Urothelium cell line (cell line): ENCODE measurements around the gene GPN1.
"Not testable (repeated sequence)": the region's sequence is repeated elsewhere in the genome, so short reads cannot be mapped to it uniquely, and the experiment has no call there.

Experiments used
- DNase-seq: peaks from one replicate; pipeline ENCODE4 v3.0.0; 2011; ENCODE audit warnings: low spot score, mixed read lengths
- FAIRE-seq: peaks from 2 replicates; lab custom pipeline; 2011; peaks lifted over from hg19 to GRCh38; lab: Jason Lieb, UNC

Gene GPN1

DNA sequence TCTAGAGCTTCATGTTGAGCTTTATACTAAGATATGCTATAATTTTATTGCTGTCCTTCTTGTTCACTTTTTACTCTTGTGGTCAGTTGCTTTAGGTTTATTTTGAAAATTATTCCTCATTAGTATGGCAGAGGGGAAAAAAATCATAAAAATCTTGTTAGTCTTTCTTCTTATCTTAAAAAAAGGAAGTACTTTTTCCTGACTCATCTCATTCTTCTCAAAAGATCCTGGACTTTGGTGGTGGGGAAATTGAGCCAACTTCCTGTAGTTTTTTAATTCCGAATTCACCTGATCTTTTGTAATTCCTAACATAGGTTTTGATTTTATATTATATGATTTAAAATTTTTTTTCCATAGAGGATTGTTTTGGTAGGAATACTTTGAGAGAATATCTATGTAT lies 38.6 kb downstream of the GPN1 start:
- FAIRE-seq (no peak), DNase-seq (no peak)

DNA sequence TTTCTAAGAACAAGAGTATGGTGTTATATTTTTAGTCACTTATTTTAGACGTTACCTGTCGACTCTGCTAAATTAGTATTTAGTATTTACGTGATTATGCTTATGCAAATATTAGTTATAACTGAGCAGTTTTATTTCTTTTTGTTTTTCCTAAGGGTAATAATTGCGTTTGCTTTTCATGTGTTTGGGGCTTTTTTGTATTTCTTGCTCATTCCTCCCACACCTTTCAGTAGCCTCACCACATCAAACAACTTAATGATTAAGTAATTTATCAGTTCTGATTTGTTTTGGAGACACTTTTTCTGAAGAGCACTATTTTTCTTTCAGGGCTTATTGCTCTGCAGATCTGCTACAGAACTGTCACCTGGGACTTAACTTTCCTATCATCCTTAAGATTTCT lies 42.4 kb downstream of the GPN1 start:
- FAIRE-seq (no peak), DNase-seq (no peak)

DNA sequence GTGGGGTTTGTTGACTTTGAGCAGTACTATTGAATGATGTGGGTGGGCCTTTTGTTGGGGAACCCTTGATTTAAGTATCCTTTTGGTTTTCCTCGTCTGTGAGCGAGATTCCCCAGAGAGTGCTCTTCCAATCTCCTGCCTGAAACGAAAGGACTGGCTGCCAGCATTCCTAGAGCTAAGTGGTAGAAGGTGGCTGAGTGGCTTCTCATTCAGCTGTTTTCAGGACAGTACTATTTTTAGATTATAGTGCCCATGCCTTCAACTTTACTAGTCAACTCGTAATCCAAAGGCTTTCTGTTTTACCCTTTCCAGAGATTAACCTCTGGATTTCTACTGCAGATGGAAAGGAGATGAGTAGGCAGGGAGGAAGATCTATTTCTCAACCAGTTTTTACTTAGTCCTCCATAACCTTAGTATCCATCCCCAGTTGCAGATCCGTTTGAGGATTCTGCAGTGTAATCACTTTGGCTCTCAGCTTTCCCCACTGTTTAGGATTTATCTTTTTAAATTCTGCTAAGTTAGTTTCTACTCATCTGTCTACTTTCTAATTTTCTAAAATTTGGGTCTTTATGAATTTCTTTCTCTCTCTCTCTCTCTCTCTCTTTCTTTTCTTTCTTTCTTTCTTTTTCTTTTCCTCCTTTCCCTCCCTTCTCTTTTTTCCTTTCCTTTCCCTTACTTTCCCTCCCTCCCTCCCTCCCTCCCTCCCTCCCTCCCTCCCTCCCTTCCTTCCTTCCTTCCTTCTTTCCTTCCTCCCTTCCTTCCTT lies 44.1 kb downstream of the GPN1 start:
- FAIRE-seq, result no peak
- DNase-seq, result no peak

DNA sequence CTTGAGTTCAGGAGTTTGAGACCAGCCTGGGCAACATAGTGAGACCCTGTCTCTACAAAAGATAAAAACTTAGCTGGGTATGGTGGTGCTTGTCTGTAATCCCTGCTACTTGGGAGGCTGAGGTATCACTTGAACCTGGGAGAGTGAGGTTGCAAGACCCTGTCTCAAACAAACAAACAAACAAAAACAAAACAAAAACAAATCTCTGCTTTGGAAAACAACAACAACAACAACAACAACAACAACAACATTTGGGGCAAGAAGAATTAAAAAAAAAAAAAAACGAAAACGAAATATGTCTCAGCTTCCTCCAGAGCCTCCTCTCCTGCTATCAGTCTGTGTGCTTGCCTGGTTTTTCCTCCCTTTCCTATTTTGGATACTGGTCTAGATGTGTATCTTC lies 51.7 kb downstream of the GPN1 start:
- no peak for FAIRE-seq
- no peak for DNase-seq

DNA sequence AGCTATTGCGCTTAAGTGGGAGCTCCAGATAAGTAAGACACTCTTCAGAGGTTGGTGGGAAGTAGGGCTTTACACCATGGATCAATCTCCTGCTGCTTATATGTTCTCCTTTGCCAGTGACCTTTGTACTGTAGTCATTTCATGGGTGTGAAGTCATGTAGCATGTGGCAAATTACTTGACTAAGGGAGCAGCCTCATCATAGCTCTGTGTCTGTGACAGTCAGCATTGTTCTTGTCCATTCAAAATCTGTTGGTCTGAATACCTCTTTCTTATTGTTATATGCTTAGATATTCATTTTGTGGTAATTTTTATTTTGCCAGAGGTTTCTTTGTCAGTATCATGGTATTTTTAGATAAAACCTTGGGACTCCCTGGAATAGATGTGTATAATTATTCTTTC lies 53.0 kb downstream of the GPN1 start:
- peak; percentile 55 for FAIRE-seq
- DNase-seq, result peak; percentile 36

DNA sequence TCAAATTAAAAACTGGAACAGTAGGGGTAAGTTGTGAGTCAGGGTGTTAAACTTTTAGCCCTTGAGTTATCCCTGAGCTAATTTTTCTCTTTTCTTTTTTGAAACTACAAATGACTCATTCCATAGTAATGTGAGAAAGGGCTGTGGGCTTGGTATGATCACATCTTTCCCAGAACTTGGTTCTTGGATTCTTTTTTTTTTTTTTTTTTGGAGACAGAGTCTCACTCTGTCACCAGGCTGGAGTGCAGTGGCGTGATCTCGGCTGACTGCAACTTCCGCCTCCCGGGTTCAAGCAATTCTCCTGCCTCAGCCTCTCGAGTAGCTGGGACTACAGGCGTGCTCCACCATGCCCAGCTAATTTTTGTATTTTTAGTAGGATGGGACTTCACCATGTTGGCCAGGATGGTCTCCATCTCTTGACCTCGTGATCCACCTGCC lies 53.5 kb downstream of the GPN1 start:
- not testable (repeated sequence) for FAIRE-seq
- peak; percentile 88 for DNase-seq

- FAIRE-seq, result peak; percentile 32
- DNase-seq, result peak; percentile 72
Observed at GRCh38 chr2:27683390-27684071, 54.7 kb downstream of the GPN1 start.

GRCh38 chr2:27685006-27685405 lies 56.2 kb downstream of the GPN1 start:
- not testable (repeated sequence) for DNase-seq
- FAIRE-seq, result peak; percentile 90

DNA sequence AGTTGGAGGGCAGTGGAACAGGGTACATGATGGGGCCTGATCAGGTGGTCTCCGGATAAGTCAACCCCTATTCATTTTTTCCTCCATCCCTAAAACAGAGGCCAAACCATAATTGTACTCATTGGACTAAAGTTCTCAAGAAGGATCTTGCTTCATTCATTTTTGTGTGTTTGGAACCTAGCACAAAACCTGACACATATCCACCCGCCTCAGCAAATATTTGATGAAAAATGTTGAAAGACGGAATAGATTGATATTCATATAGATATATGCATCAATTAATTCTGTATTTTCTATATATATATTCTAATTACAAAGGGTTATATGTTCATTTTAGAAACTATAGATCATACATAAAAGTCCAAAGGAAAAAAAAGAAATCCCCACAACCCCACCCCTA lies 56.7 kb downstream of the GPN1 start:
- FAIRE-seq, result no peak

GRCh38 chr2:27687232-27687631 lies 58.4 kb downstream of the GPN1 start:
- DNase-seq, result no peak
- no peak for FAIRE-seq

More for the DNA sequence above, 56.7 kb downstream of the GPN1 start:
- no peak for DNase-seq

DNA sequence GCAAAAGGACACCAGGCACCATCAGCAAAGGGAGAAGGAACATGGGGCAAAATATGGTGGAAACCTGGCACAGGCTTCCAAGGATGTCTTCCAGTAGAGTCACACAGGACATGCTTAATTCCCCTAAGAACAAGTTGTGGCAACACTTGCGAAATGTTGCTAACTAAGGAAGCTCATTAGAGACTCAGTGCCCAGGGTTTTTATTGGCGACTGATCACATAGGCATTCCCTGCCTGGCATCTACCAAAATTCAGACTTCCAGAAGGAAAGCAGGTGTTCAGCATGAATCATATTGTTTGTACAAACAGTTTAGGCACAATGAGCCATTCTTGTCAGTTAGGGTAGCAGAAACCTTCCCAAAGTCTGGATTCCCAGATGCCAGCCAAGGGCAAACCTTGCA lies 60.6 kb downstream of the GPN1 start:
- DNase-seq (no peak), FAIRE-seq (peak; percentile 9)

DNA sequence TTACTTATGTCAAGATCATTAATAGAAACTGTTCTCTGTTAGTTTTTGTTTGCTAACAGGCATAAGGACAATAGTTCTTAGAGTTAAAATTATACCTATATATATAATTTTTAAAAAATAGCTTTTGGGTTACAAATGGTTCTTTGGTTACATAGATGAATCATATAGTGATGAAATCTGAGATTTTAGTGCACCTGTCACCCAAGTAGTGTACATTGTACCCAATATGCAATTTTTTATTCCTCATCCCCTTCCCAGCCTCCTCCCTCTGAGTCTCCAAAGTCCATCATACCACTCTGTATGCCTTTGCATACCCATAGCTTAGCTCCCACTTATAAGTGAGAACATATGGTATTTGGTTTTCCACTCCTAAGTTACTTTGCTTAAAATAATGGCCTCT lies 61.2 kb downstream of the GPN1 start:
- no peak for FAIRE-seq
- no peak for DNase-seq

DNA sequence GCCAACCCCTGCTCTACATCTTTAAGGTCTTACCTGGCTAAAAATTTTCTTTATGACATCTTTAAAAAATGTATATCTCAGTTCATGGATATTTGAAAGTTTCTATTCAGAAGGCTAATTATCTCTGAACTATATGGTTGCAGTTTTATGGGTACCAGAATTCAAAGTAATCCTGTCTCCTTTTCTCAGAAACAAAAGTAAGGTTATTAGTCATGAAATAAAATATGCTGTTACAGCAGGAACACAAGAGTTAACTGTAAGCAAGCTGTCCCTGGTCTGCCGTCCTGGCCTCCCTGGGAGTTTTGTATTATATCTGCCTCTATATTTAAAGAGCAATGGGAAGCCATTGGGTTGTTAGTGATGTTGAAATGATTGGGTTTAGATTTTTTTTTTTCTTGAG lies 68.8 kb downstream of the GPN1 start:
- FAIRE-seq, result no peak
- DNase-seq, result no peak
